ENCODE measurements around the gene DAP. TPM values are rescaled to one million over a fixed set of nuclear protein-coding genes. Genes with fewer than 3 reads are reported as not detected.

The DAP gene
- total RNA-seq, 1 experiment from 2014 or later, result 138 TPM

DNA sequence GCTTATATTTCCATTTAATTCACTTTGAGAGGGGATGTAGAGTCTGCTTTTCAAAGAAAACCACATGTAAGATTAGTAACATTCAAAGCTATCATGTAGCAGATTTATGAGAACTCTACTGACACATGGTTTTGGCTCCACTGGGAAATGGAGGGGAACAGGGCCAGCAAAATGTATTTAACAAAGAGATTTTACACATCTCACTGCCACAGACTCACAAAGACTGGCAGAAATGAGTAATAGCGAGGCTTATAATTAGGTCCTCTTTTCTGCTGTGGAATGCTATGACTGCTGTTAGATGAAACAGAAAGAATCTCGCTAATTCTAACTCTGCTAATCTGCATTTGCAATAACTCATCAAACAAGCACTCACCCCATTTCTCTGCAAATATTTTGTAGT, 4.5 kb downstream of the DAP start:
- no TSS peak for BruUV-seq (replicated peaks)
- intact Hi-C loops (cut with micrococcal nuclease; ENCODE audit: unreplicated experiment), result no loop called here
- H3K4me3 Mint-ChIP-seq (ENCODE audit: low read depth, unreplicated experiment), result no peak overlapping the region
- no peaks in the 10 kb centered on the region for H3K27me3 Mint-ChIP-seq (ENCODE audit: unreplicated experiment)
- TF ChIP-seq, protein P1, sequence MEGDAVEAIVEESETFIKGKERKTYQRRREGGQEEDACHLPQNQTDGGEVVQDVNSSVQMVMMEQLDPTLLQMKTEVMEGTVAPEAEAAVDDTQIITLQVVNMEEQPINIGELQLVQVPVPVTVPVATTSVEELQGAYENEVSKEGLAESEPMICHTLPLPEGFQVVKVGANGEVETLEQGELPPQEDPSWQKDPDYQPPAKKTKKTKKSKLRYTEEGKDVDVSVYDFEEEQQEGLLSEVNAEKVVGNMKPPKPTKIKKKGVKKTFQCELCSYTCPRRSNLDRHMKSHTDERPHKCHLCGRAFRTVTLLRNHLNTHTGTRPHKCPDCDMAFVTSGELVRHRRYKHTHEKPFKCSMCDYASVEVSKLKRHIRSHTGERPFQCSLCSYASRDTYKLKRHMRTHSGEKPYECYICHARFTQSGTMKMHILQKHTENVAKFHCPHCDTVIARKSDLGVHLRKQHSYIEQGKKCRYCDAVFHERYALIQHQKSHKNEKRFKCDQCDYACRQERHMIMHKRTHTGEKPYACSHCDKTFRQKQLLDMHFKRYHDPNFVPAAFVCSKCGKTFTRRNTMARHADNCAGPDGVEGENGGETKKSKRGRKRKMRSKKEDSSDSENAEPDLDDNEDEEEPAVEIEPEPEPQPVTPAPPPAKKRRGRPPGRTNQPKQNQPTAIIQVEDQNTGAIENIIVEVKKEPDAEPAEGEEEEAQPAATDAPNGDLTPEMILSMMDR (IDR thresholded peaks at IDR 0.05; ENCODE audit: unreplicated experiment), result no peak
- no peak overlapping the region for H3K27ac Mint-ChIP-seq (ENCODE audit: unreplicated experiment)
- no peak for DNase-seq
- peaks cover 20% of the 10 kb centered on the region for H3K4me1 Mint-ChIP-seq (ENCODE audit: low read depth, unreplicated experiment)
- CTCF ChIA-PET, result no interaction called here
- peaks cover 46% of the 10 kb centered on the region for H3K36me3 Mint-ChIP-seq (ENCODE audit: insufficient read depth, unreplicated experiment)
- H3K9me3 Mint-ChIP-seq (ENCODE audit: low read depth, unreplicated experiment), result no peaks in the 10 kb centered on the region

DNA sequence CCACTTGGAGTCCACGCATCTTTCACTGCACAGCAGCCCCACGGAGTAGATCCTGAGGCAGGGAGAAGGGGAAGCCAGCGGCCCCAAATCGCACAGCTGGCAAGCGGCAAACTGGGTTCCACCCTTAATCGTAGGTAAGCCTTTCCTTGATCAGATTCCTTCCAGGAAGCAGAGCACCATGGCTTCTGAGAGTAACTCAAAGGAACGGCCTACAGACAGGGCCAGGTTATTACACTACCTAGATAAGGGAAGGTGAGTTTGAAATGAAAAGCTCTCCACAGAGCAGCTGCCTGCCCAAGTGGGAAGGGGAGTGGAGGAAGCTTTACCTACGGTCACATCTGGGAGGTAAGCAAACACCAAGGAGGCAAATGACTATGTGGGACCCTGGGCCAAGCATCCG, 7.9 kb downstream of the DAP start:
- CTCF ChIA-PET, result no interaction called here
- peaks cover 12% of the 10 kb centered on the region for H3K36me3 Mint-ChIP-seq (ENCODE audit: insufficient read depth, unreplicated experiment)
- intact Hi-C loops (cut with micrococcal nuclease; ENCODE audit: unreplicated experiment), result no loop called here

DNA sequence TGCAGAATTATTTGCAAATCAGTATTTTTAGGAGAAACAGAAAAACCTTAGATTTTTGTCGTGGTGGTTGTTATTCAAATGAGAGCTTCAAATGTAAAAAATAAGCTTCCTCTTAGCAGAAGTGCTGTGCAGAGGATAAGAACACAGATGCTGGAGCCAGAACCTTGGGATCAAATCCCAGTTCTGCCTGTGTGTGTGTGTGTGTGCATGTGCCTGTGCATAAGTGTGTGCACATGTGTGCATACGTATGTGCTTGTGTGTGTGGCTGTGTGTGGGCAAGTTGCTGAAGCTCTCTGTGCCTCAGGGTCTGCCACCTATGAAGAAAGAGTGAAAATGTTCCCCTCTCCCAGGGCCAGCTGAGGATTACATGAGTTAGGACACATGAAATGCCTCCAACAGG, 8.6 kb downstream of the DAP start:
- peaks cover 45% of the 10 kb centered on the region for H3K4me1 Mint-ChIP-seq (ENCODE audit: low read depth, unreplicated experiment)

More for the DNA sequence above, 7.9 kb downstream of the DAP start:
- Mint-ChIP-seq H3K27me3 (ENCODE audit: unreplicated experiment) (no peaks in the 10 kb centered on the region), H3K27ac (ENCODE audit: unreplicated experiment) (no peak overlapping the region), H3K4me3 (ENCODE audit: low read depth, unreplicated experiment) (no peak overlapping the region), H3K4me1 (ENCODE audit: low read depth, unreplicated experiment) (peaks cover 44% of the 10 kb centered on the region), H3K9me3 (ENCODE audit: low read depth, unreplicated experiment) (no peaks in the 10 kb centered on the region)
- TF ChIP-seq, protein P1 (IDR thresholded peaks at IDR 0.05; ENCODE audit: unreplicated experiment), result no peak
- DNase-seq, result no peak
- no TSS peak for BruUV-seq (replicated peaks)

DNA sequence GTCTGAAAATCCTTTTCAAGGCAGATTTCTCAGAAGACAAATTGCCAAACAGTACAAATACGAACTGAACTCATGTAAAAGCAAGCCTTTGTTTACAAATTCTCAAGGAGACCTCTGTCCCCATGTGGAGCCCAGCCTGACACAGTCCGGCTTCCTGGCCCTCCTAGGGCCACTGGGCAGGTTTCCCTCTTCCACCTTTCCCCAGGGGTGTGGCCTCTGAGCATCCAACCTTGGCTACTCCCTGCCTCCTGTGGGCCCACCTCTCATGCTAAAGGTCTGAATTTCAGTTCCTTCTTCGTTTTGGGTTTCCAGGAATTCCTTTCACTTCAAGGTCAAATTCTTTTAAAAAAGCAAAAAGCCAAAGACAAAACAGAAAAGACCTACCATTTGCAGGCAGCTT, 10.1 kb downstream of the DAP start:
- CTCF ChIA-PET, result no interaction called here
- H3K4me3 Mint-ChIP-seq (ENCODE audit: low read depth, unreplicated experiment), result no peak overlapping the region
- TF ChIP-seq, protein P1 (IDR thresholded peaks at IDR 0.05; ENCODE audit: unreplicated experiment), result no peak
- H3K27ac Mint-ChIP-seq (ENCODE audit: unreplicated experiment), result no peak overlapping the region
- peaks cover 53% of the 10 kb centered on the region for H3K4me1 Mint-ChIP-seq (ENCODE audit: low read depth, unreplicated experiment)
- no peaks in the 10 kb centered on the region for H3K9me3 Mint-ChIP-seq (ENCODE audit: low read depth, unreplicated experiment)
- H3K27me3 Mint-ChIP-seq (ENCODE audit: unreplicated experiment), result no peaks in the 10 kb centered on the region
- intact Hi-C loops (cut with micrococcal nuclease; ENCODE audit: unreplicated experiment), result no loop called here
- no TSS peak for BruUV-seq (replicated peaks)
- H3K36me3 Mint-ChIP-seq (ENCODE audit: insufficient read depth, unreplicated experiment), result peaks cover 12% of the 10 kb centered on the region
- no peak for DNase-seq

More for the DNA sequence above, 8.6 kb downstream of the DAP start:
- TF ChIP-seq, protein P1 (IDR thresholded peaks at IDR 0.05; ENCODE audit: unreplicated experiment), result no peak
- H3K27ac Mint-ChIP-seq (ENCODE audit: unreplicated experiment), result no peak overlapping the region
- H3K36me3 Mint-ChIP-seq (ENCODE audit: insufficient read depth, unreplicated experiment), result peaks cover 5% of the 10 kb centered on the region
- H3K27me3 Mint-ChIP-seq (ENCODE audit: unreplicated experiment), result no peaks in the 10 kb centered on the region
- CTCF ChIA-PET, result no interaction called here
- intact Hi-C loops (cut with micrococcal nuclease; ENCODE audit: unreplicated experiment), result no loop called here
- no peaks in the 10 kb centered on the region for H3K9me3 Mint-ChIP-seq (ENCODE audit: low read depth, unreplicated experiment)
- no TSS peak for BruUV-seq (replicated peaks)
- H3K4me3 Mint-ChIP-seq (ENCODE audit: low read depth, unreplicated experiment), result no peak overlapping the region
- DNase-seq, result no peak

All from Calu3 (cell line).